OCI-LY3 (cell line): ENCODE data around the gene HJV.

Experiments used
- H2AFZ ChIP-seq: fragments of 200-600, 300-600 bp; shearing (Covaris generic); 2 replicates; pipeline ENCODE4 v1.6.0; 2014; ENCODE audit warnings: antibody characterized with exemption, low read depth, low read length
- H3K27ac ChIP-seq: fragments of 200-600, 300-600 bp; sonication (generic); 2 replicates; pipeline ENCODE4 v1.5.1; 2014; ENCODE audit warnings: mild to moderate bottlenecking, low read length, moderate library complexity, mixed read lengths
- H3K27me3 ChIP-seq: fragments of 200-600, 300-600 bp; sonication (generic); 2 replicates; pipeline ENCODE4 v1.6.1; 2014; ENCODE audit warnings: low read depth, low read length, mixed read lengths
- H3K36me3 ChIP-seq: fragments of 200-600, 300-600 bp; sonication (generic); replicated peaks from 2 replicates; pipeline ENCODE3; 2014; ENCODE audit warnings: low read depth, low read length, mixed read lengths
- H3K4me1 ChIP-seq: fragments of 300-600, 200-600 bp; sonication (generic); 2 replicates; pipeline ENCODE4 v1.6.1; 2014; ENCODE audit warnings: low read length, mixed read lengths
- H3K4me2 ChIP-seq: fragments of 200-600, 300-600 bp; sonication (generic); 2 replicates; pipeline ENCODE4 v1.6.1; 2014; ENCODE audit warnings: low read length, mixed read lengths
- H3K4me3 ChIP-seq: fragments of 300-600, 200-600 bp; sonication (generic); 2 replicates; pipeline ENCODE4 v1.5.1; 2014; ENCODE audit warnings: antibody characterized with exemption, mild to moderate bottlenecking, low read length, moderate library complexity
- H3K79me2 ChIP-seq: fragments of 300-600, 200-600 bp; shearing (Covaris generic); 2 replicates; pipeline ENCODE4 v1.6.1; 2014; ENCODE audit warnings: mild to moderate bottlenecking, low read length, mixed read lengths
- H3K9ac ChIP-seq: fragments of 300-600, 200-600 bp; shearing (Covaris generic); 2 replicates; pipeline ENCODE4 v1.6.0; 2014; ENCODE audit warnings: mild to moderate bottlenecking, low read length, moderate library complexity
- H3K9me3 ChIP-seq: fragments of 200-600, 300-600 bp; shearing (Covaris generic); 2 replicates; pipeline ENCODE4 v1.6.1; 2014; ENCODE audit warnings: low read length, mixed read lengths; ENCODE audit not compliant: insufficient read depth
- H4K20me1 ChIP-seq: fragments of 200-600, 300-600 bp; sonication (generic); 2 replicates; pipeline ENCODE4 v1.6.1; 2016; ENCODE audit warnings: low read length, mixed read lengths; ENCODE audit not compliant: insufficient read depth
- EZH2phosphoT487 ChIP-seq: fragments of 200-600 bp; shearing (Covaris generic); IDR thresholded peaks from 2 replicates; pipeline ENCODE4 v1.6.1; 2018; ENCODE audit warnings: antibody characterized with exemption, mixed run types, low read depth
- TF ChIP-seq, protein P1 (sequence below): fragments of 200-600, 300-600 bp; sonication (generic); IDR thresholded peaks from 2 replicates; pipeline ENCODE4 v1.5.1; 2014; ENCODE audit warnings: antibody characterized with exemption, low read length, low read depth

Gene HJV

DNA sequence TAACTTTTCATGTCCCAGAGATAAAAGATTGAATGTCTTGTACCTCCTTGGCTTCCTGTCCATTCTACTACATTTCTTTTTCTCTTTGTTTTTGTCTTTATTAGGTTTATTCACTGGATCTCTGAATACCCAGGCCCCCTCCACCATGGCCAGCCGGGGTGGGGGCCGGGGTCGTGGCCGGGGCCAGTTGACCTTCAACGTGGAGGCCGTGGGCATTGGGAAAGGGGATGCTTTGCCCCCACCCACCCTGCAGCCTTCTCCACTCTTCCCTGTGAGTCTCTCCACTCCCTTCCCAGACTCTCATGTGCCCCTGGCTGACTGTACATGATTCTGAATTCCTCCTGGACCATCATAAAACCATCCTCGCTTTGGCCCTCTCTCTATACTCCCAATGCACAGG, 46.8 kb downstream of the HJV start:
- H3K27ac ChIP-seq, result no peak overlapping the region
- TF ChIP-seq, protein P1, sequence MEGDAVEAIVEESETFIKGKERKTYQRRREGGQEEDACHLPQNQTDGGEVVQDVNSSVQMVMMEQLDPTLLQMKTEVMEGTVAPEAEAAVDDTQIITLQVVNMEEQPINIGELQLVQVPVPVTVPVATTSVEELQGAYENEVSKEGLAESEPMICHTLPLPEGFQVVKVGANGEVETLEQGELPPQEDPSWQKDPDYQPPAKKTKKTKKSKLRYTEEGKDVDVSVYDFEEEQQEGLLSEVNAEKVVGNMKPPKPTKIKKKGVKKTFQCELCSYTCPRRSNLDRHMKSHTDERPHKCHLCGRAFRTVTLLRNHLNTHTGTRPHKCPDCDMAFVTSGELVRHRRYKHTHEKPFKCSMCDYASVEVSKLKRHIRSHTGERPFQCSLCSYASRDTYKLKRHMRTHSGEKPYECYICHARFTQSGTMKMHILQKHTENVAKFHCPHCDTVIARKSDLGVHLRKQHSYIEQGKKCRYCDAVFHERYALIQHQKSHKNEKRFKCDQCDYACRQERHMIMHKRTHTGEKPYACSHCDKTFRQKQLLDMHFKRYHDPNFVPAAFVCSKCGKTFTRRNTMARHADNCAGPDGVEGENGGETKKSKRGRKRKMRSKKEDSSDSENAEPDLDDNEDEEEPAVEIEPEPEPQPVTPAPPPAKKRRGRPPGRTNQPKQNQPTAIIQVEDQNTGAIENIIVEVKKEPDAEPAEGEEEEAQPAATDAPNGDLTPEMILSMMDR, result no peak
- no peak for TF ChIP-seq EZH2phosphoT487
- no peak overlapping the region for H3K4me2 ChIP-seq
- no peak overlapping the region for H3K9ac ChIP-seq
- no peaks in the 10 kb centered on the region for H4K20me1 ChIP-seq
- H3K4me1 ChIP-seq, result peaks cover 27% of the 10 kb centered on the region
- no peak overlapping the region for H2AFZ ChIP-seq
- no peaks in the 10 kb centered on the region for H3K27me3 ChIP-seq
- H3K9me3 ChIP-seq, result no peaks in the 10 kb centered on the region
- no peaks in the 10 kb centered on the region for H3K36me3 ChIP-seq
- no peaks in the 10 kb centered on the region for H3K79me2 ChIP-seq
- H3K4me3 ChIP-seq, result no peak overlapping the region

DNA sequence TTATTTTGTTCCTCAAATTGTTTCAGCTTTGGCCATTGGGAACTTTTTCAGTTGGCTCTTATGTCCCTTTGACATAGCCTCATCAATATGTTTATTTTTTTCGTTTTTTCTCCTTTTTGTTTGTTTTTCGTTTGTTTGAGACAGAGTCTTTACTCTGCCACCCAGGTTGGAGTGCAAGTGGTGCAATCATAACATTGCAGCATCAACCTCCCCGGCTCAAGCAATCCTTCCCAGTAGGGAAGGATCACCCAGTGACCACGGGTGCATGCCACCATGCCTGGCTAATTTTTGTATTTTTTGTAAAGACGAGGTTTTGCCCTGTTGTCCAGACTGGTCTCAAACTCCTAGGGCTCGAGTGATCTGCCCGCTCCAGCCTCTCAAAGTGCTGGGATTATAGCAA, 49.0 kb downstream of the HJV start:
- Histone ChIP-seq H3K27ac (no peak overlapping the region), H3K4me2 (no peak overlapping the region), H3K9ac (no peak overlapping the region), H3K27me3 (no peaks in the 10 kb centered on the region), H4K20me1 (no peaks in the 10 kb centered on the region), H3K4me1 (peaks cover 6% of the 10 kb centered on the region), H2AFZ (no peak overlapping the region), H3K4me3 (no peak overlapping the region), H3K79me2 (no peaks in the 10 kb centered on the region), H3K9me3 (peaks cover 6% of the 10 kb centered on the region; the same call in 1 of the 2 replicates), H3K36me3 (peaks cover 4% of the 10 kb centered on the region)
- TF ChIP-seq, protein P1, result no peak
